Bronchial epithelial cell (primary cell): ENCODE measurements around the gene PICK1. TPM values are rescaled to one million over a fixed set of nuclear protein-coding genes. Genes with fewer than 3 reads are reported as not detected.

ENCODE experiments used
- DNase-seq: peaks from one replicate; pipeline ENCODE4 v3.0.0-alpha.2; 2010; ENCODE audit warnings: low read depth
- FAIRE-seq: peaks from 2 replicates; lab custom pipeline; 2011; peaks lifted over from hg19 to GRCh38; lab: Jason Lieb, UNC
- H3K27me3 ChIP-seq: 2 replicates; pipeline ENCODE4 v1.5.1; 2011; ENCODE audit warnings: low read length; ENCODE audit not compliant: control insufficient read depth, insufficient read depth
- H3K36me3 ChIP-seq: 2 replicates; pipeline ENCODE4 v1.5.1; 2011; ENCODE audit warnings: low read length; ENCODE audit not compliant: control insufficient read depth, insufficient read depth
- H3K4me3 ChIP-seq: 2 replicates; pipeline ENCODE4 v1.5.1; 2011; ENCODE audit warnings: mild to moderate bottlenecking, low read depth, low read length, control low read depth
- CTCF ChIP-seq: IDR thresholded peaks from 2 replicates; pipeline ENCODE4 v1.5.1; 2011; ENCODE audit warnings: mild to moderate bottlenecking, moderate library complexity, low read length, control low read depth, inconsistent platforms; ENCODE audit not compliant: insufficient read depth, severe bottlenecking
- total RNA-seq: library from RNA; depleted of rRNA; stranded (reverse); fragments of >200 nt; gene quantifications from 2 replicates; pipeline ENCODE4 v1.2.1, GENCODE V29; 2014

Gene PICK1
- total RNA-seq, 1 donor from 2014 or later, result 27.9 TPM

- FAIRE-seq (peak; percentile 66), DNase-seq (no peak)
- H3K27me3 ChIP-seq, result peaks cover 11% of the 10 kb centered on the region
- TF ChIP-seq CTCF, result no peak
- no peaks in the 10 kb centered on the region for H3K36me3 ChIP-seq
- H3K4me3 ChIP-seq, result no peak overlapping the region
Observed at GRCh38 chr22:38025514-38025913, 31.7 kb upstream of the PICK1 start.

- H3K4me3 ChIP-seq, result no peak overlapping the region
- DNase-seq, result no peak
- no peaks in the 10 kb centered on the region for H3K36me3 ChIP-seq
- FAIRE-seq, result no peak
- TF ChIP-seq CTCF, result no peak
- peaks cover 11% of the 10 kb centered on the region for H3K27me3 ChIP-seq
Observed at GRCh38 chr22:38026130-38027111, 30.8 kb upstream of the PICK1 start.

GRCh38 chr22:38027487-38027886 lies 29.7 kb upstream of the PICK1 start:
- no peaks in the 10 kb centered on the region for H3K36me3 ChIP-seq
- TF ChIP-seq CTCF, result no peak
- H3K4me3 ChIP-seq, result no peak overlapping the region
- H3K27me3 ChIP-seq, result peaks cover 11% of the 10 kb centered on the region
- no peak for FAIRE-seq
- DNase-seq, result no peak

GRCh38 chr22:38028344-38029130 lies 28.7 kb upstream of the PICK1 start:
- DNase-seq (no peak), FAIRE-seq (peak; percentile 13)
- peaks cover 11% of the 10 kb centered on the region for H3K27me3 ChIP-seq
- no peak overlapping the region for H3K4me3 ChIP-seq
- H3K36me3 ChIP-seq, result no peaks in the 10 kb centered on the region
- TF ChIP-seq CTCF, result no peak

- Histone ChIP-seq H3K27me3 (peaks cover 11% of the 10 kb centered on the region), H3K36me3 (no peaks in the 10 kb centered on the region), H3K4me3 (no peak overlapping the region)
- DNase-seq (no peak), FAIRE-seq (peak; percentile 91)
- TF ChIP-seq CTCF, result no peak
Observed at GRCh38 chr22:38029370-38029769, 27.8 kb upstream of the PICK1 start.
